NOMO-1 (cell line): ENCODE measurements around the gene SMARCC1.

Experiments
- DNase-seq, 2 experiments: peaks; one replicate each; lab custom pipeline; 2025; ENCODE audit not compliant: unreplicated experiment in 2 of 2; lab: John Stamatoyannopoulos, UW

SMARCC1 gene

GRCh38 chr3:47781685-47782445, at the start of gene SMARCC1:
Gene SMARCC1, minus strand, starts transcription at chr3:47781893. Its CDS starts 96 bp downstream, at chr3:47781797.
- peak; percentile 97 to 98 for DNase-seq

- peak; percentile 5 to 6 for DNase-seq
These were observed 47.8 kb upstream of the SMARCC1 start for GRCh38 chr3:47829482-47829881.

- DNase-seq: no peak
These were observed 43.9 kb upstream of the SMARCC1 start for GRCh38 chr3:47825590-47825989.

- DNase-seq: peak; percentile 75 to 85
These were observed 43.1 kb upstream of the SMARCC1 start for GRCh38 chr3:47824541-47825473.

- DNase-seq: no peak
These were observed 35.9 kb upstream of the SMARCC1 start for GRCh38 chr3:47817609-47818008.

GRCh38 chr3:47813551-47814177, 32.0 kb upstream of the SMARCC1 start:
- DNase-seq: no peak

GRCh38 chr3:47804577-47804976, 22.9 kb upstream of the SMARCC1 start:
- DNase-seq: no peak

GRCh38 chr3:47803480-47804025, 21.9 kb upstream of the SMARCC1 start:
- peak in 1 of 2 experiments; percentile 28 for DNase-seq

GRCh38 chr3:47802734-47803479, 21.2 kb upstream of the SMARCC1 start, which contains the start of gene DHX30:
Gene DHX30, plus strand, starts transcription at chr3:47803138. Its CDS starts 7,546 bp downstream, at chr3:47810684.
- DNase-seq: peak; percentile 62 to 74

- DNase-seq: no peak
These were observed 18.0 kb upstream of the SMARCC1 start for GRCh38 chr3:47799733-47800132.

- peak in 1 of 2 experiments; percentile 7 for DNase-seq
These were observed 12.9 kb upstream of the SMARCC1 start for GRCh38 chr3:47794544-47794943.

- DNase-seq: no peak
These were observed 11.0 kb upstream of the SMARCC1 start for GRCh38 chr3:47792699-47793098.

- no peak for DNase-seq
These were observed 9.6 kb upstream of the SMARCC1 start for GRCh38 chr3:47791193-47791855.

GRCh38 chr3:47783673-47784072, 2.0 kb upstream of the SMARCC1 start:
- no peak for DNase-seq

GRCh38 chr3:47782446-47783308, 984 bp upstream of the SMARCC1 start:
- no peak for DNase-seq

GRCh38 chr3:47780741-47781684, 680 bp downstream of the SMARCC1 start:
- DNase-seq: peak; percentile 18 to 53

GRCh38 chr3:47778746-47779145, 2.9 kb downstream of the SMARCC1 start:
- no peak for DNase-seq
